ENCODE data around the gene NPC1L1.

The NPC1L1 gene

GRCh38 chr7:44469461-44470134 is 71.5 kb downstream of the NPC1L1 start:
- no peak for DNase-seq

DNA sequence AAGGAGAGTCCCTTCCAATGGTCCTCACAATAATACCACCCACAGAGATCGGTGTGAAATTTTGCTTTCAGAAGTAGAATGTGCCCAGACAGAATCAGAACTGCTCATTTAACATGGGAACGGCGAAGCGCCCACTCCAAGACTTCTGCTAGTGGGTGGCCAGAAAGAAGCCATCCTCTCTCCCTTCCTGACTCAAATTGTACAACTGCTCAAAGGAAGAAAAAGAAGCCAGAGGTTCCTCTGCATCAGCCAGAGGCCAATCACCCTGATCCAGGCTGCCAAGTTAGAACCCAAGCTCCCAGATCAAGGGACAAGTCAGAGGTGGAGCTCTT is 73.9 kb downstream of the NPC1L1 start:
- no peak for DNase-seq

DNA sequence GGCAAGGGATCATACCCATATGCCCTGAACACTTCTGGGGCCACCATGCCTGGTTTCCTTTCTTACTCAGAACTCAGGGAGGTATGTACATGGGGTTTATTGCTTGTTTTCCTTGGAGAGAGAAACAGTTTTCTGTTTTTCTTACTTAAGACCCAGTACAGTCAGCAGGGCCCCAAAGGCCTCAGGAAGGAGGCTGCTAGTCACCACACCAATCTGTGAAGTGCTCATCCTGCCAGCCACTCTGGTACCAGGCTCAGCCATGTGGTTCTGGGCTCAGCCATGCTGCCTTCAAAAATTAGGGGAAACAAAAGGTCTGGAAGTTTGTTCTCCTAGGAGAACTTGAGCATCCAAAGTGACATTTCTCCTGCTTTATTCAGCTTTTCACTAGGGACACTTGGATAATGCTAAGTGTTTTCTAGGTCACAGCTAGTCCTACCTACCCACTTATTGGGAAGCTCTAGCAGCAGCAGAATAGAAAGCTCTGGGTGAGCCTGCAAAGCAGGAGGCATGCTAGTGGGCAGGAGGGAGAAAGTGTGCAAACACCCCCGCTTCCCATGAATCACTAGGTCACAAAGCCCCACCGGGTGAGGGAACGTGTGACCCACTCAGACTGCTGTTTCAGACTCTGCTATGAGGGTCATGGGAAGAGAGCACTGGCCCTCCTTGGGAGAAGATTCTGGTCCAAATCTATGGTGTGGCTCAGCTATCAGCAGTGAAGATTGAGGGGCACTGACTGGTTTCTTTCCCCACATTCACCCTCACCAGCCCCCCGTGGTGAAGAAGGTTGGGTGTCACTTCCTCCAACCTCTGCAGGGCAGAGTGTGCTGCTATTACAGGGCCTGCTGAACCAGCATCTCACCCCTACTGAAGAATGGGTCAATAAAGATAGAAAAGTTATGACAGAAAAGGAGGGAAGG is 74.6 kb downstream of the NPC1L1 start:
- DNase-seq, result no peak

GRCh38 chr7:44465490-44465889 is 75.6 kb downstream of the NPC1L1 start:
- DNase-seq, result no peak

GRCh38 chr7:44463169-44463808 is 77.8 kb downstream of the NPC1L1 start:
- DNase-seq, result peak; percentile 13
